Keratinocyte (primary cell): ENCODE results near the gene FGD4. TPM values are rescaled to one million over a fixed set of nuclear protein-coding genes. Genes with fewer than 3 reads are reported as not detected.
A peak's percentile ranks its signal among the peaks of the same experiment; 100 is the strongest.

ENCODE experiments used
- DNase-seq: peaks from one replicate; pipeline ENCODE4 v3.0.0-alpha.2; 2011; ENCODE audit warnings: low read depth, missing footprints, low spot score
- FAIRE-seq: peaks from 2 replicates; lab custom pipeline; 2011; peaks lifted over from hg19 to GRCh38; lab: Jason Lieb, UNC
- H2AFZ ChIP-seq: 2 replicates; pipeline ENCODE4 v1.6.0; 2012; ENCODE audit warnings: low read length, control low read depth, inconsistent platforms; ENCODE audit not compliant: control insufficient read depth
- H3K27ac ChIP-seq: 2 replicates; pipeline ENCODE4 v1.5.1; 2011; ENCODE audit warnings: low read length; ENCODE audit not compliant: control insufficient read depth, insufficient read depth
- H3K27me3 ChIP-seq: 3 replicates; pipeline ENCODE4 v1.6.0; 2011; ENCODE audit warnings: low read length; ENCODE audit not compliant: control insufficient read depth, insufficient read depth; ENCODE audit errors: extremely low read depth
- H3K36me3 ChIP-seq, 2 experiments: 2 replicates in 1 of 2; 3 replicates in 1 of 2; pipeline ENCODE4 v1.5.1; 2011; ENCODE audit warnings: low read length in 2 of 2, mild to moderate bottlenecking in 1 of 2; ENCODE audit not compliant: control insufficient read depth in 2 of 2, insufficient read depth in 2 of 2; ENCODE audit errors: extremely low read depth in 1 of 2
- H3K4me1 ChIP-seq: 3 replicates; pipeline ENCODE4 v1.5.1; 2011; ENCODE audit warnings: low read length; ENCODE audit not compliant: control insufficient read depth, insufficient read depth; ENCODE audit errors: extremely low read depth
- H3K4me2 ChIP-seq: 3 replicates; pipeline ENCODE4 v1.6.0; 2011; ENCODE audit warnings: low read depth, low read length; ENCODE audit not compliant: control insufficient read depth, insufficient read depth; ENCODE audit errors: extremely low read depth
- H3K4me3 ChIP-seq, 3 experiments: fragments of 200-600 bp in 1 of 3; sonication (generic) in 1 of 3; 2 replicates in 2 of 3; 3 replicates in 1 of 3; pipeline ENCODE4 v1.5.1; 2011 to 2016; ENCODE audit warnings: low read length in 3 of 3, mild to moderate bottlenecking in 3 of 3, control low read depth in 2 of 3, inconsistent platforms in 1 of 3, low read depth in 1 of 3, mixed read lengths in 1 of 3, mixed run types in 1 of 3, moderate library complexity in 1 of 3; ENCODE audit not compliant: control insufficient read depth in 2 of 3, insufficient read depth in 2 of 3; ENCODE audit errors: extremely low read depth in 1 of 3
- H3K79me2 ChIP-seq: 2 replicates; pipeline ENCODE4 v1.6.0; 2012; ENCODE audit warnings: low read length; ENCODE audit not compliant: control insufficient read depth, insufficient read depth
- H3K9ac ChIP-seq: 3 replicates; pipeline ENCODE4 v1.6.0; 2011; ENCODE audit warnings: low read length; ENCODE audit not compliant: control insufficient read depth, insufficient read depth; ENCODE audit errors: extremely low read depth
- H3K9me1 ChIP-seq: 3 replicates; pipeline ENCODE4 v1.6.0; 2011; ENCODE audit warnings: low read length; ENCODE audit not compliant: control insufficient read depth, insufficient read depth; ENCODE audit errors: extremely low read depth
- H3K9me3 ChIP-seq: 2 replicates; pipeline ENCODE4 v1.5.1; 2012; ENCODE audit warnings: low read depth, low read length; ENCODE audit not compliant: control insufficient read depth
- H4K20me1 ChIP-seq: 3 replicates; pipeline ENCODE4 v1.6.0; 2011; ENCODE audit warnings: low read length; ENCODE audit not compliant: control insufficient read depth, insufficient read depth; ENCODE audit errors: extremely low read depth
- EZH2 ChIP-seq: IDR thresholded peaks from one replicate; pipeline ENCODE4 v1.6.1; 2012; ENCODE audit warnings: inconsistent platforms, mild to moderate bottlenecking, low read length, moderate library complexity
- dilution Hi-C: fragments of 300-500 bp; cut with MboI; formaldehyde crosslinking; loops from one replicate; pipeline ENCODE4 v1.7.0; 2020; ENCODE audit warnings: low sequenced_read_pairs; ENCODE audit not compliant: extremely low pct_ligation_motif_present
- polyA plus RNA-seq, 5 experiments: library from polyadenylated mRNA; depleted of rRNA in 3 of 5; stranded (reverse) in 3 of 5; stranded (forward) in 1 of 5; unstranded in 1 of 5; fragments of >200 nt; gene quantifications; 1 replicate in 1 of 5; 2 replicates in 3 of 5; 3 replicates in 1 of 5; pipeline versions ENCODE4 v1.2.1 to v1.2.3, GENCODE V29; 2011 to 2012; ENCODE audit warnings: missing spikeins in 2 of 5, low read depth in 1 of 5, low replicate concordance in 1 of 5
- TF ChIP-seq, protein P1 (sequence below), 3 experiments: IDR thresholded peaks in 1 of 3; conservative IDR thresholded peaks in 1 of 3; optimal IDR thresholded peaks in 1 of 3; 2 replicates in 2 of 3; 3 replicates in 1 of 3; pipeline versions ENCODE3 to v1.5.1; 2011; ENCODE audit warnings: low read length in 3 of 3, mild to moderate bottlenecking in 3 of 3, moderate library complexity in 2 of 3, control low read depth in 1 of 3, inconsistent platforms in 1 of 3; ENCODE audit not compliant: insufficient read depth in 2 of 3; ENCODE audit errors: extremely low read depth in 1 of 3

Gene FGD4
- polyA plus RNA-seq, 1 donor (not counting 4 experiments of a cell fraction or from before 2014, with no cell fraction given) = 10.5 TPM

DNA sequence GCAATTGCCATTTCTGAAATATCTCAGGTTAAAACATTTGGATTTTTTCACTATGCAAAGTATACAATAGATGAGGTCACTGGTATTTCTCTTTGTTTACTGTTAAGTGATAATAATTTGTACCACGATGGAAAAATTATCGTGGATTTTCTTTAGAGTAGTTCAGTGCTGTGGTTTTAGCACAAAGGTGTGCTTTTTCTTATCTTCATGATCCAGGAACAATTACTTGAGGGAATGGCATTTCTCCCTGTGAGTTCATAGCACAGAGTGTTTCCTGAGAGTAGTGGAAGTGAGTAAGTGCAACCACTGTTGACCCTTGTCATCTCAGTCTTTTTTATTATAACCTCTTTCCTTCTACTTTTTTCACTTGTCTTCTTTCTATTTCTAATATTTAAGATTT, 86.8 kb downstream of the FGD4 start:
- dilution Hi-C loops = no loop called here
- H3K36me3 ChIP-seq = no peaks in the 10 kb centered on the region
- no peak overlapping the region for H3K9ac ChIP-seq
- H3K4me1 ChIP-seq = peaks cover 9% of the 10 kb centered on the region
- no peak overlapping the region for H2AFZ ChIP-seq
- no peak overlapping the region for H3K4me3 ChIP-seq
- no peak overlapping the region for H3K27ac ChIP-seq
- H3K27me3 ChIP-seq = no peaks in the 10 kb centered on the region
- TF ChIP-seq, protein P1, sequence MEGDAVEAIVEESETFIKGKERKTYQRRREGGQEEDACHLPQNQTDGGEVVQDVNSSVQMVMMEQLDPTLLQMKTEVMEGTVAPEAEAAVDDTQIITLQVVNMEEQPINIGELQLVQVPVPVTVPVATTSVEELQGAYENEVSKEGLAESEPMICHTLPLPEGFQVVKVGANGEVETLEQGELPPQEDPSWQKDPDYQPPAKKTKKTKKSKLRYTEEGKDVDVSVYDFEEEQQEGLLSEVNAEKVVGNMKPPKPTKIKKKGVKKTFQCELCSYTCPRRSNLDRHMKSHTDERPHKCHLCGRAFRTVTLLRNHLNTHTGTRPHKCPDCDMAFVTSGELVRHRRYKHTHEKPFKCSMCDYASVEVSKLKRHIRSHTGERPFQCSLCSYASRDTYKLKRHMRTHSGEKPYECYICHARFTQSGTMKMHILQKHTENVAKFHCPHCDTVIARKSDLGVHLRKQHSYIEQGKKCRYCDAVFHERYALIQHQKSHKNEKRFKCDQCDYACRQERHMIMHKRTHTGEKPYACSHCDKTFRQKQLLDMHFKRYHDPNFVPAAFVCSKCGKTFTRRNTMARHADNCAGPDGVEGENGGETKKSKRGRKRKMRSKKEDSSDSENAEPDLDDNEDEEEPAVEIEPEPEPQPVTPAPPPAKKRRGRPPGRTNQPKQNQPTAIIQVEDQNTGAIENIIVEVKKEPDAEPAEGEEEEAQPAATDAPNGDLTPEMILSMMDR (optimal IDR thresholded peaks at IDR 0.05 in 1 of 3, IDR thresholded peaks at IDR 0.05 in 1 of 3, conservative IDR thresholded peaks at IDR 0.05 in 1 of 3; ENCODE audit: extremely low read depth in 1 of 3, insufficient read depth in 2 of 3, low read length in 3 of 3) = no peak
- no peak for TF ChIP-seq EZH2
- no peaks in the 10 kb centered on the region for H3K9me3 ChIP-seq
- no peak for DNase-seq
- FAIRE-seq = peak; percentile 89
- no peaks in the 10 kb centered on the region for H3K9me1 ChIP-seq
- H3K79me2 ChIP-seq = peaks cover 2% of the 10 kb centered on the region
- H4K20me1 ChIP-seq = no peaks in the 10 kb centered on the region
- peak overlapping the region; percentile 42 for H3K4me2 ChIP-seq

DNA sequence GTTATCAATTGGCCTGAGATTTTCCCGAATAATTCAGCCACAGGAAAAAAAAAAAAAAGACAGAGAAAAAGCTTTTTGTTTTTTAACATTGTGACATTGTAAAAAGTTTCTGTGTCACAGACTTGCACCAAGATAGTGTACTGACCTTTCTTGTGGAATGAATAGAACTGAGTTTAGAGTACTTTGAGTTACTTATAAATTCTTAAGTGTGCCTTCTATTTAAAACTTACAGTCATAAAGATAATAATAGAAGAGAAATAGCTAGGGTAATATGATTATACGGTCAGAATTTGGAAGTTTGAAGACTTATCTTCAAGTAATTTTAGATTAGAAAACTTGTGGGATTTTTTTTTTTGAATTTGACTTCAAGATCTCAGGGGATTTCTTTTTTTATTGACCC, 88.8 kb downstream of the FGD4 start:
- no peak for DNase-seq
- TF ChIP-seq, protein P1 (optimal IDR thresholded peaks at IDR 0.05 in 1 of 3, IDR thresholded peaks at IDR 0.05 in 1 of 3, conservative IDR thresholded peaks at IDR 0.05 in 1 of 3; ENCODE audit: extremely low read depth in 1 of 3, insufficient read depth in 2 of 3, low read length in 3 of 3) = no peak
- TF ChIP-seq EZH2 = no peak
- H4K20me1 ChIP-seq = no peaks in the 10 kb centered on the region
- no peak overlapping the region for H3K27ac ChIP-seq
- H3K9ac ChIP-seq = no peak overlapping the region
- H3K79me2 ChIP-seq = peaks cover 2% of the 10 kb centered on the region
- dilution Hi-C loops = no loop called here
- no peaks in the 10 kb centered on the region for H3K9me1 ChIP-seq
- no peaks in the 10 kb centered on the region for H3K9me3 ChIP-seq
- FAIRE-seq = no peak
- H3K27me3 ChIP-seq = no peaks in the 10 kb centered on the region
- no peak overlapping the region for H3K4me3 ChIP-seq
- no peaks in the 10 kb centered on the region for H3K36me3 ChIP-seq
- no peak overlapping the region for H3K4me2 ChIP-seq
- H2AFZ ChIP-seq = no peak overlapping the region
- peaks cover 9% of the 10 kb centered on the region for H3K4me1 ChIP-seq
